NCI-H82 (cell line): Measurements from ENCODE around the gene MEIS1.

Experiments
- DNase-seq: peaks from one replicate; lab custom pipeline; 2025; lab: John Stamatoyannopoulos, UW

MEIS1 gene

DNA sequence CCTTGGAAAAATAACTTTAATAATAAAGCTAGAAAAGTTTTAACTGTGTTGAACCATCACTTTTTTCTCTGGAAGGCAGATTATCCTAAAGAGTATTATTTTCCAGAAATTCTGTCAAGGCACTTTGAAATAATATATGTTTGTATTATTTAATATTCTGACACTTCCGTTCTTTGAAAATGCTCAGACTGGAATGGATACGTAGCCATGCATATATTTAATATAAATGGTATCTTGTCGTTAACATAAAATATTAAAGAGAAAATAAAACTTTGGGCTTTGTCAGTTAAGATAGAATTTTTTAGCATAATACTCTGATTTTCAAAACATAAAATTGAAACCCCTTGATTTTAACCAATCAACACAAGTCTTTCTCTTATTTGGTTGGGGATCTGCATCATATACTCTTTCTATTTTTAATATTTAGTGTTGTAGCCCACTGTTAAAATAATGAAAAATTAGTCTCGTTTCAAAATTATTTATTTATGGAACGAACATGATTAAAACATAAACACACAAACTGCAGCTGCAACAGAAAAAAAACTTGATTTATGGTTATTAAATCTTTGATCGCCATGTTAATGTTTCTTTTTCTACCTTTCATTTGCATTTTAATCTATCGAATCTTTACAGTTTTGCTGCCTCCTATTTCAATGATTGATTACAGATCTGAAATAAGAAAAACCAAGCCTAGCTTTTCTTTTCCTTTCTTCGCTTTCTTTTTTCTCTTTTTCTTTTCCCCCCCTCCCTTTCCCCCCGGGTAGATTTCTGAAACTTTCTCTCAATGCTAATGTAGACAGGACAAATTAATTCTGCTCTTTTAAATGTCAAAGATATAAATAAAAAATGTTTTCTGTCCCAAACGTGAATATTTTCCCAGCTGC, 145.5 kb downstream of the MEIS1 start:
- no peak for DNase-seq

DNA sequence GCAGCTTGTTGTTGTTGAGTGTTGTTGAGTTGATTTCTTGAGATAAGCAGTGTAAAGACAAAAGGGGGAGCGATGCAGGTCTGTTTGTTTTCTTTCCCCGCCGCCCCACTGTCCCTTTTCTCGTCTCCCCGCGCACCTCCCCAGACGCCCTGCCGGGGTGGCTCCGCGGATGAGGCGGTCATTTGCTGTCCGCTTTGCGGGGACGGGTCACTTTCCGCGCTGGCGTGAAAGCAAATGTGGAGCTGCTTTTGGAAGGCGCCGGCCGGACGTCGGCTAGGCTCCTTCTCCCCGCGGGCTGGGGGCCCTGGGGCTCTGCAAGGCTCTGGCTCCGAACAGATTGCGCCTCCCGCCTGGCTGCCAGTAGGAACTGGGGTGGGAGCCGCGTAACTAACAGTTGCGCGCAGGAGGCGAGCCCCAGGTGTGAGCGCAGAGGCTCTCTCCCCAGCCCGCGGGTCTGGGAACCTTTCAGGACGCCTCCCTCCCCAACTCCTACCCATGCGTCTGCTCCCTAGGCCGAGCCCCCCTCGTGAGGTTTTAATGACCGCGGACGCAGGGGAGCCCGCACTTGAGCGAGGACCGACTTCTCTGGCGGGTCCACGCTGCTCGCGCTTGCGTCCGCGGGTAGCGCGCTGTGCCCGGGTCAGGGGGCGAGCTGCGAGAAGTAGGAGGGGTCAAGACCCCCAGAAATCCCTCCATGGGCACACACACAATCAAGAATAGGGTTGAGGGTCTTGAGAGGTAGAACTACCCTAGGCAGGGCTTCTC, 146.6 kb downstream of the MEIS1 start:
- DNase-seq: no peak

DNA sequence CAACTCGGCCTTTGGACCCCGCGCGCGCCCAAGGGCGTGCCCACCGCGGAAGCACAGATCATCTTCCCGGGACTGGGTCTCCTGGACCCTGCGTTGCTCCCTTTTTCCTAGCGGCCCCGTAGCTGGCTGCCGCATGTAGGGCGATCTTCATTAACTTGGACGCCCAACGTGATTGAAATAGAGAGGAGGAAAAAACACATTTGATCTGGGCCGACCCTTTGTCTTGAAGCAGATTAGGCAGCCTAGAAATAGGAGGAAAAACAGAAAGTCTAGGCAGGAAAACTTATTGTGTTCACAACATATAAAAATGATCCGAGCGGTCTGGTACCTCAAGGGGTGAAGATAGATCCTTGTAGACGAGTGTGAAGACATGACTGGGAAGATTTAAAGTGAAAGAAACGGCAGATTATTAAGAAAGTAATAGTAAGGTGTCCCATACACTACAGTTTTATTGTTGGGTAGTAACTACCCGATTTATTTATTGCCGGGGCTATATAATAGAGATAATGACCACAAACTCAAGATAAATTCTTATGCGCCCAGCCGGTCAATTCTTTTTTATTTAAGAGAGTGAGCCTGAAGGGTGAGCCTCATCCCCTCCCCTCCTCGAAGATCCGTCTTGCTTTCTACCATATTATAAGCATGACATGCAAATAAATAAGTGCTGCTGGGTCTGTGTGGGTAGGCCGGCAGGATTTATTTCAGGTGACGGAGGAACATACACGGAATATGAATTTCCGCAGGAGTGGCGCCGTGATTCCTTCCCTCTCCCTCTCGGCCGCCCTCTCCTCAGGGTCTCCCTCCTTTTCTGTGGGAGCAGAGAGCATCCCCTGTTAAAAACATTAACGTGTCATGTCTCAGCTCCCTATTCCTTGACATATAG, 147.4 kb downstream of the MEIS1 start:
- no peak for DNase-seq

DNA sequence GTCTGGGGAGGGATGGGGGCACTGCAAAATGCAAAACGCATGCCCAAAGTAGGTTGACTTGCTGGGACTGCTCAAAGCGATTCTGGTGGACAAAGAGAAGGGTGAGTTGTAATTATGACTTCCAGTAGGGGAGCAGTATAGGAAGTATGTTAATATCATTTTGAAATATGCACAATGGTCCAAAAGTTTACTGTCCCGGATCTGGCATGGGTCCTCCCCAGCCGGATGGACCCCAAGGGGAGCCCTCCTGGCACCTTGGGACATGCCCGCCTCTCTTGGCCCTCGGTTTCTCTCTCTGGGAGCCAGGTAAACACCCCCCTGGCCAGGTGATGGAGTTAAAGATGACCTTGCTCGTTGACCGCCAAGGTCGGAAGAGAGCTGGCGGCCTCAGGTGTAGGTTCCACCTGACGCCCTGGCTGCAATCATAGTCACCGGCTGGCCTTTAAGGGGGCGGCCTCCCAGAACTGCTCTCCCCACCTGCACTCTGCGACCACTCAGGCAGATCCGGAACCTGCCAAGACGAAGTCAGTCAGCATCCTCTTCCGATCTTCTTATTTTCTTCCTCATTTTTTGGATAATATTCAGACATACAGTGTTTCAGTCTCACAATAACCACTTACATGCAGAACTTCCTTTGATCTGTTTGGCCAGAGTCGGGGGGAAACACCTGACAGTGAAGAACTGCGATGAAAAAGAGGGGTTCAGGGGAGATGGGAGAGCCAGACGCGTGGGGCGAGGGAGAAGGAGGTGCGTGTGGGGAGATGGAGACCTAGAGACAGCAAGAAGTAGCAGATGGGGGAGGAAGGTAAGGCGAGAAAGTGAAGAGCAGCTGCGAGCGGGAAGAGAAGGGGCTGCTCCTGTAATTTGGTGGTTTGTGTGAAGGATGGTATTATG, 148.3 kb downstream of the MEIS1 start:
- no peak for DNase-seq

DNA sequence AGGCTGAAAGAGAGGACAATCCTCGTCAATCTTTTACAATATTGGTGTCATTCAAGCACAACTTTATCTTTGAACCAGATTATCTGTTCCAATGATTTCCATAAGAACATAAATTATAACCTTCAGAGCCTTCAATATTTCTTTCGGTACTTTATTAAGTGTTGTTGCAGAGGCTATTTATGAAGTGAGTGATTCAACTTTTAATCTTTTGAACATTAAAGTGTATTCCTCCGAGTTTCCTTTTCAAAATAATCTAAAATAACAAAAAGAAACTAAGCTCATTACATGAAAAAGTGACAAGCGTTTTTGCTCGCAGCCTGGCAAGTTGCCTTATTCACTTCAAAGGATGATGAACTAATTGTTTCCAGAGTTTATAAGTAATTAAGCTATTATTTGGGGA, 149.0 kb downstream of the MEIS1 start:
- DNase-seq: no peak

DNA sequence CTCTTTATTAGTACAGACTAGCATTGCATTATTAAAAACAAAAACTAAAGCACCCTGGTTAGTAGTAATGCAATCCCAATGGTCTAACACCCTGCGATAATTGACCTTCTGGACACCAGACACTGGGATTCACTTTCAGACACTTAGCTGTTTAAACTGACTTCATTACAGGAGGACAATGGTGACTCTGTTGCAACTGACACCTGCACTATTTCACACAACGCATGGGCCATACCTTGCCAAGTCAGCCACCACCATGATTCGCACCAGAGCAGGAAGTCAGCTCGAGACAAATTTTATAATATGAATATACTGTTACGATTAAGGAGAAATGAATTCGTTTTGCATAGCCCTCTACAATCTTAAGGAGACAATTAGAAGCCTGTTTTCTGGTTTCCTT, 150.7 kb downstream of the MEIS1 start:
- DNase-seq: no peak

DNA sequence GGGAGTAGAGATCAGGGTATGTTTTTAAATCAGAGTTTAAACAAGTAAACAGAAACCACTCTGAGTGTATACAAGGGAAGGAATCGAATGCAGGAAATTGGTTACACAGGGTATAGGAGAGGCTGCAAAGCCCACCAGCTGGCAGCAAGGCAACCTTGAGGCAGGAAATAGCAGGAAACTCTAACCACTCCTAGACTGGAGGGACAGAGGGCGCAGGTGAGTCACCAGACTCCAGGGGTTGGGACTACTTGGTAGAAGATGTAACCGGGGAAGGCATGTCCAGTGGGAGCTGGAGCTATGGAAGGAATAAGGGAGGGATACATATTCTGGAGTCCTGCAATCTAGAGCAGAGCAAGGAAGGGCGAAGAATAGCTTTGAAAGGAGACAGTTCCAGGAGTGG, 152.3 kb downstream of the MEIS1 start:
- peak; percentile 79 for DNase-seq

DNA sequence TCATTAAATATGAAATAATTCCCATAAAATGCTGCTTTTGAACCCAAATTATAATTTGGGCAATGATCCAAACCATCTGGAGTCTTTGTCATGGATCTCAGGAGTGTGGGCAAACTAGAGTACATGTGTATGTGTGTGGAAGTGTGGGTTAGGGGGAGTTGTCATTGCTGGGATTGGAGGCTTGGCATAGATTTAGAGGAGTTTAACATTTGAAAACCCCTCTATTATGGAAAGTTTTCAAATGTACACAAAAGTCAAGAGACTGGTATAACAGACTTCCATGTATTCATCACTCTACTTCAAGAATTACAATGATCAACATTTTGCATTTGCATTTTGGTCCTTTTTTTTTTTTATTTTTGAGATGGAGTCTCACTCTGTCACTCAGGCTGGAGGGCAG, 159.1 kb downstream of the MEIS1 start:
- no peak for DNase-seq

DNA sequence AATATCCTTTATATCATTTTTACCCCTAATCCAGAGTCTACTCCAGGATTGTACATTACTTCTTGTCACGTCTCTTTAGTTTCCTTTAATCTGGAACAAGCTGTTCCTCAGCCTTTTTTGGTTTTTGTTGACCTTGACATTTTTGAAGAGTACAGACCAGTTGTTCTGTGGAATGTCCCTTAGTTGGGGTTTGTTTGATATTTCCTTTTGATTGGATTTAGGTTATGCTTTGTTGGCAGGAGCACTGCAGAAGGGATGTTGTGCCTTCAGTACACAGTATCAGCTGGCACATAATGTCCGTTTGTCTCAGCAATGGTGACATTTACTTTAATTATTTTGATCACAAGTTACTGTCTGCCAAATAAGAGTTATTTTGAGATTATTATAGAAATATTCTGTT, 160.6 kb downstream of the MEIS1 start:
- no peak for DNase-seq

DNA sequence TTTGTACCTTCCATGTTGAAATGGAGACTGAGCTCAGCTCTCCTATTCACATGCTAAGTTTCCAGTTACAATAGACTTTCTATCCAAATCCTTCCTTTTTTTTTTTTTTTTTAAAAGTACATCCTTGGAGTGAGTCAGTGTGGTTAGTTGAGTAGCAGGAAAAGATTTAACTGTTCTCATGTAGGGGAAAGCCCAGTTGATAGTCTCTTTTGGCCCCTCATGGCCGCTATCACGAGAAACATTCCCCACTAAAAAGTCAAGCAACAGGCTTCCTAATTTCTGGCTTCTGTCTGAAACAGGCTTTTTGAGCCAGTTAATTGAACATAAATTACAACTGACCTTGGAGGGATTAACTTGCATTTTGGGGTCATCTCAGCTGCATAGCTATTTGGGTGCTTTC, 161.3 kb downstream of the MEIS1 start:
- DNase-seq: no peak

DNA sequence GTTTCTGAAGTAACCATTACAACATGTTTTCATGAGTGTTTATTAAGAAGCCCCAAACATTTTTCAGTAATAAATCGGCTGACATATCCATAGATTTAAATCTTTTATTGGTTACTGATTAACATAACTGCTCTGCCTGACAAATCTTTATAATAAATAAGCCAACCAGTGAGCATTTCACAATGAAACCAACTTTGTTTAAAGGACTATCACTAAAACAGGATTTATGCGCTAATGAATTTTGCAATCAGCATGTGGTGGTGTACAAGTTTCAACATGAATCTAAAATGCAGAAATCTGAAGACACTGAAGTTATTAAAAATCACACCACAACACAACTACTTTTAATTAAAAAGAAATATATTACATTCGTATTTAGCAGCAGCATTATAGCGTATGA, 166.7 kb downstream of the MEIS1 start:
- no peak for DNase-seq

DNA sequence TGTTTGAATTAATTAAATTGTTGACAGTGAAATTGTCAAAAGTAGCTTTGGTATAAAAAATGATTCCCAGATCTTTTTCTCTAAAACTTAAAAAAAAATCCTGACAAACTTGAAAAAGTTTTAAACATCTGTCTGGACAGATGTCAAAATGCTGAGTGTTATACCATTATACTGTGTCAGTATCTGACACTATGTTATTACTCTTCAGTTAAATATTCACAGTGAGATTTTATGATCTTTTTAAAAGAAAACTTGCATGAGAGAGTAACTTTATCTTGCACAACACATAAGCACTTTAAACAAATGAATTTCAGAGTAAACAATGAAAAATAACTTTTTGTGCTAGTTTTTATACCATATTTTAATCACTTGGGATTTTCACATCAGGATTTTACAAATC, 167.4 kb downstream of the MEIS1 start:
- DNase-seq: no peak

DNA sequence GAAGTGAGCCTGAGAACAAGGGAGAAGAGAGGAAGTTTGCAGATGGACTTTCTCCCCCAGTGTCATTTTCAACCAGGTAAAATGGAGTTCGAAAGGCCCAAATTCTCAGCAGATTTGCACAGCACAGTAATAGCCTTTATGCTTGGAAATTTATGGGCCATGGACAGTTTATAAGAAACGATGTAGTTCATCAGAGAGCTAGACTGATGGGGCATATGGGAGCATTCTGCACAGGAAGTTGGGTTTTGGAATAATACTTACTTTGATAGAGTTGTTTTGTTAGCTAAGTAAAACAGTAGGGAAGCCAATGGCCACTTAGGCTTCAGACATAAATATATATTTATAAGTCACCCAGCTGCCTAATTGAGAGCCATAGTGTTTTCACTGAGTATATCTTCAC, 169.4 kb downstream of the MEIS1 start:
- DNase-seq: no peak

DNA sequence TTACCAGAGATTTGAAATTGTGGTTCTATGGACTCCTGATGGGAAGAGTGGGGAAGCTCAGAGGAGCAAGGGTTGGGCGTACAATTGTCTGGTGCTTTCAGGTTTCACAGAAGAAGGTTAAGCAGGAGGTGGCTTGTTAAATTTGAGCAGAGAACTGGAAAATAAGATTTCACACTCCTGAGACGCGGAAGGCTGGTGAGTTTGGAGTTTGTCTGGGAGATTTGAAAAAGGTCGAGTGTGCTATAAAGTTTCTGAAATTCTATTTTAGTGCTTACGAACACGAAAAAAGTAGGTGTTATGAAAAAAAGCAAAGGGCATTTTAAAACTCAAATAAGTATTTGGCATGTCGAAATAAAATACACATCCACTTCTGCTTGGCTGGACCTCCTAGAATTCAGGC, 170.1 kb downstream of the MEIS1 start:
- no peak for DNase-seq

DNA sequence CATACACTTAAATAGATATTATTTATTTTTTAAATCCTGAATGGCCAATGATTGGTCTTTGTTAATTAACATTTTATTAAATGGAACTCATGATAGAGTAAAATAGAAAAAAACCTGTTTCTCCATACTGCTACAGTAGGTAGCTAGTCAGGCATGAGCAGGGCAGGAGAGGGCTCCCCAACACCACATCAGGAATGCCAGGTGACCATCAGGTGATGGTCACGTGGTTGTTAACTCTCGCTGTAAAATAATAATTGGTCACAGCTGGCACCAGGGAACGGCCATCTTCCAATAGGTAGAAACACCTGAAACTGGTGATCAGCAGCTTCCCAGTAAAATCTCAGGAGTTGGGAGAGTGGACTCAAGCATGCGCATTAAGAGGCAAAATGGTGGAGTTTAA, 172.2 kb downstream of the MEIS1 start:
- DNase-seq: no peak
